ENCODE data around the gene TPD52L3.

TPD52L3 gene

GRCh38 chr9:6367128-6367890, 39.1 kb downstream of the TPD52L3 start:
- no peak for DNase-seq (ENCODE audit: low spot score)
- Histone ChIP-seq H3K27ac (no peak overlapping the region), H3K4me3 (no peak overlapping the region)
- TF ChIP-seq, protein P1, sequence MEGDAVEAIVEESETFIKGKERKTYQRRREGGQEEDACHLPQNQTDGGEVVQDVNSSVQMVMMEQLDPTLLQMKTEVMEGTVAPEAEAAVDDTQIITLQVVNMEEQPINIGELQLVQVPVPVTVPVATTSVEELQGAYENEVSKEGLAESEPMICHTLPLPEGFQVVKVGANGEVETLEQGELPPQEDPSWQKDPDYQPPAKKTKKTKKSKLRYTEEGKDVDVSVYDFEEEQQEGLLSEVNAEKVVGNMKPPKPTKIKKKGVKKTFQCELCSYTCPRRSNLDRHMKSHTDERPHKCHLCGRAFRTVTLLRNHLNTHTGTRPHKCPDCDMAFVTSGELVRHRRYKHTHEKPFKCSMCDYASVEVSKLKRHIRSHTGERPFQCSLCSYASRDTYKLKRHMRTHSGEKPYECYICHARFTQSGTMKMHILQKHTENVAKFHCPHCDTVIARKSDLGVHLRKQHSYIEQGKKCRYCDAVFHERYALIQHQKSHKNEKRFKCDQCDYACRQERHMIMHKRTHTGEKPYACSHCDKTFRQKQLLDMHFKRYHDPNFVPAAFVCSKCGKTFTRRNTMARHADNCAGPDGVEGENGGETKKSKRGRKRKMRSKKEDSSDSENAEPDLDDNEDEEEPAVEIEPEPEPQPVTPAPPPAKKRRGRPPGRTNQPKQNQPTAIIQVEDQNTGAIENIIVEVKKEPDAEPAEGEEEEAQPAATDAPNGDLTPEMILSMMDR (IDR thresholded peaks at IDR 0.05), result no peak

DNA sequence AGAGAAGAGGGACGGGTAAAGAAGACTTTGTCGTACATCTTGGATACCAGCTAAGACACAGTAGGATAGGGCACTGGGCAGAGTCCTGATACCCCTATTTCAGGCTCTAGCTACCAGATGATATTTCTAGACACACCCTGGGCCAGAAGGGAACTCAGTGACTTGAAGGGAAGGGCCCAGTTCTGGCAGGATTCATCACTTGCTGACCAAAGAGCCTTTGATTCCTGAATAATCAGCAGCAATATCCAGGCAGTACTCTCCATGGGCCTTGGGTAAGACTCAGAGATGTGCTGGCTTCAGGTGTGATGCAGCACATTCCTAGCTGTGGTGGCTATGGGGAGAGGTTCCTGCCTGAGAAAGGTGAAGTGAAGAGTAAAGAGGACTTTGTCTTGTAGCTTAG, 40.7 kb downstream of the TPD52L3 start:
- no peak for DNase-seq (ENCODE audit: low spot score)
- TF ChIP-seq, protein P1 (IDR thresholded peaks at IDR 0.05), result no peak
- no peak overlapping the region for H3K27ac ChIP-seq
- no peak overlapping the region for H3K4me3 ChIP-seq

Measured in coronary artery (tissue), 2 donors.